ENCODE results near the gene MBNL1.

Gene MBNL1

GRCh38 chr3:152388631-152389030 is 119.9 kb downstream of the MBNL1 start:
- DNase-seq (ENCODE audit: low read depth): no peak
- TF ChIP-seq, protein P1, sequence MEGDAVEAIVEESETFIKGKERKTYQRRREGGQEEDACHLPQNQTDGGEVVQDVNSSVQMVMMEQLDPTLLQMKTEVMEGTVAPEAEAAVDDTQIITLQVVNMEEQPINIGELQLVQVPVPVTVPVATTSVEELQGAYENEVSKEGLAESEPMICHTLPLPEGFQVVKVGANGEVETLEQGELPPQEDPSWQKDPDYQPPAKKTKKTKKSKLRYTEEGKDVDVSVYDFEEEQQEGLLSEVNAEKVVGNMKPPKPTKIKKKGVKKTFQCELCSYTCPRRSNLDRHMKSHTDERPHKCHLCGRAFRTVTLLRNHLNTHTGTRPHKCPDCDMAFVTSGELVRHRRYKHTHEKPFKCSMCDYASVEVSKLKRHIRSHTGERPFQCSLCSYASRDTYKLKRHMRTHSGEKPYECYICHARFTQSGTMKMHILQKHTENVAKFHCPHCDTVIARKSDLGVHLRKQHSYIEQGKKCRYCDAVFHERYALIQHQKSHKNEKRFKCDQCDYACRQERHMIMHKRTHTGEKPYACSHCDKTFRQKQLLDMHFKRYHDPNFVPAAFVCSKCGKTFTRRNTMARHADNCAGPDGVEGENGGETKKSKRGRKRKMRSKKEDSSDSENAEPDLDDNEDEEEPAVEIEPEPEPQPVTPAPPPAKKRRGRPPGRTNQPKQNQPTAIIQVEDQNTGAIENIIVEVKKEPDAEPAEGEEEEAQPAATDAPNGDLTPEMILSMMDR (conservative IDR thresholded peaks at IDR 0.05; ENCODE audit: control insufficient read depth, insufficient read depth, low read depth, low read length): no peak
- H3K4me3 ChIP-seq (ENCODE audit: control insufficient read depth, low read depth, low read length): no peak overlapping the region

DNA sequence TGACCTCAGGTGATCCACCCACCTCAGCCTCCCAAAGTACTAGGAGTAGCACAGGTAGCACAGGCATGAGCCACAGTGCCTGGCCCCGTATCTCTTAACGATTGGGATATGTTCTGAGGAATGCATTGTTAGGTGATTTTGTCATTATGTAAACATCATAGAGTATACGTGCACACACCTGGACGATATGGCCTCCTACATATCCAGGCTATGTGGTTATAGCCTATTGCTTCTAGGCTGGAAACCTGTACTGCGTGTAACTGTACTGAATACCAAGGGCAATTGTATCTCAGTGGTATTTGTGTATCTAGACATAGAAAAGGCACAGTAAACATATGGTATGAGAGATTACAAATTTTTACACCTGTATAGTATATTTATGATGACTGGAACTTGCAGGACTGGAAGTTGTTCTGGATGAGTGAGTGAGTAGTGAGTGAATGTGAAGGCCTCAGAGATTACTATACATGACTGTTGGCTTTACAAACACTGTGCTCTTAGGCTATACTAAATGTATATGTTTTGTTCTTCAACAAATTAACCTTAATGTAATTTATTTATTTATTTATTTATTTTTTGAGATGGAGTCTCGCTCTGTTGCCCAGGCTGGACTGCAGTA is 120.7 kb downstream of the MBNL1 start:
- DNase-seq (ENCODE audit: low read depth): no peak
- TF ChIP-seq, protein P1 (conservative IDR thresholded peaks at IDR 0.05; ENCODE audit: control insufficient read depth, insufficient read depth, low read depth, low read length): no peak
- no peak overlapping the region for H3K4me3 ChIP-seq (ENCODE audit: control insufficient read depth, low read depth, low read length)

DNA sequence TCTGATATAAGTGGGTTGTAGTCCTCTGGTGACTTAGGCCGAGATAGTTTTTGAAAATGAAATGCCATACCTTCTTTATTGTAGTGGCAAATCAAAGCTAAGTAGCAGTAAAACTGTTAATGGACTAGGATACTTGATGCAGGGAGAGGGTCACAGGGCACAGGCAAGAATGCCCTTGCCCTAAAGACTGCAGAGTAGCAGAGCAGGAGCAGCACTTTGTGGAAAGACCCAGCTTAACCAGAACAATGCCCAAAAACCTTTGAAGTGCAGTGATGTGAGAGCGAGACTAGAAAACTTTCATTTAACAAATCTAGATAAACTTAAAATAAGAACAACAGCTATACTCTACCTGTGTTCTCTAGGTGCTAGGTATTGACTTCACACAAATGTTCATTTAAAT is 121.9 kb downstream of the MBNL1 start:
- no peak overlapping the region for H3K4me3 ChIP-seq (ENCODE audit: control insufficient read depth, low read depth, low read length)
- TF ChIP-seq, protein P1 (conservative IDR thresholded peaks at IDR 0.05; ENCODE audit: control insufficient read depth, insufficient read depth, low read depth, low read length): no peak
- no peak for DNase-seq (ENCODE audit: low read depth)

- DNase-seq (ENCODE audit: low read depth): no peak
- TF ChIP-seq, protein P1 (conservative IDR thresholded peaks at IDR 0.05; ENCODE audit: control insufficient read depth, insufficient read depth, low read depth, low read length): no peak
Measured at GRCh38 chr3:152391671-152392070, 122.9 kb downstream of the MBNL1 start.

DNA sequence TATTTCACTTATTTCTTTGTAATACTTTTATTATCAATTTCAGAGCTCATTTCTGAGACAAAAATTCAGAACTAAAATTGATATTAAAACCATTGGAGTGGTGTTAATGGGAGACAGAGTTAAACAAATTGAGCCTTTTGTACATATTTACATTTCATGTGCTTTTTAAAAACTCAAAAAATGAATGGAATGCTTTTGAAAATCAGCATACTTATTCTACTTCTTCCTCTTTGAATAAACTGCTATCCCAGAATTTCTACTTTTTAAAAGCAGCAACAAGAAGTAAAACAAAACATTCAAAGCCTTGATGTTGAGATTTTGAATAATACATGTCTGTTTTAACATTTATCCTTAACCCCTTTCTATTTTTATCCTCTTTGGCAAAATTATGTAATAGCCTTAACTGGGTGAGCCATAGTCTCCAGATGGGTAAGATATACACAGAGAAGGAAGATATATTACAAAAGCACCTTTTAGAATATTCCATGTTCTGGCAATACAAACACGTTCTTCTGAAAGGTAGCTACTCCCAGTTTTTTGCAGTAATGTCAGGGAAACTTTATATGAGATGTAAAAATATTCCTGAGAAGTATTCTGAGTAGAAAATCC is 123.6 kb downstream of the MBNL1 start:
- DNase-seq (ENCODE audit: low read depth): no peak
- TF ChIP-seq, protein P1 (conservative IDR thresholded peaks at IDR 0.05; ENCODE audit: control insufficient read depth, insufficient read depth, low read depth, low read length): no peak
- H3K4me3 ChIP-seq (ENCODE audit: control insufficient read depth, low read depth, low read length): no peak overlapping the region

More at GRCh38 chr3:152391671-152392070, 122.9 kb downstream of the MBNL1 start:
- no peak overlapping the region for H3K4me3 ChIP-seq (ENCODE audit: control insufficient read depth, low read depth, low read length)

DNA sequence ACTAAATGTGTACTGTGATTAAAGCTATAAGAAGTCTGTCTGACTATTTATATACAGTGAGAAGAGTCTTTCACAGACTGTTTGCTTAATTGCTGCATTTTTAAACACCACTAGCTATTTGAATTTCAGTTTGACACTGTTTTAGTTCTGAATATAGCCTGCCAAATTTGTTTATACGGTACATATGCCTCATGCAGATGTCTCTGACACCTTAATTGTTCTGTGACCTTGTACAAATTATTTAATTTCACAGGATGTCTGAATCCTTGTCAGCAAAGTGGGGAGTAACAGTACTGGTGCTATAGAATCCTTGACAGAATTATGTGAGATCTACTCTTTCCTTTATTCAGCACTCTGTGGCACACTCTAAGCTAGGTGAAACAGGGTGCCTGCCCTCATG is 125.5 kb downstream of the MBNL1 start:
- DNase-seq (ENCODE audit: low read depth): no peak
- no peak overlapping the region for H3K4me3 ChIP-seq (ENCODE audit: control insufficient read depth, low read depth, low read length)
- TF ChIP-seq, protein P1 (conservative IDR thresholded peaks at IDR 0.05; ENCODE audit: control insufficient read depth, insufficient read depth, low read depth, low read length): no peak
